Measurements from ENCODE around the gene GPR17. TPM values are rescaled to one million over a fixed set of nuclear protein-coding genes. Genes with fewer than 3 reads are reported as not detected.
A peak's percentile ranks its signal among the peaks of the same experiment; 100 is the strongest.

GPR17 gene
- not detected for polyA plus RNA-seq (2013, experiment 1 of 2)
- not detected for polyA plus RNA-seq (2013, experiment 2 of 2)

DNA sequence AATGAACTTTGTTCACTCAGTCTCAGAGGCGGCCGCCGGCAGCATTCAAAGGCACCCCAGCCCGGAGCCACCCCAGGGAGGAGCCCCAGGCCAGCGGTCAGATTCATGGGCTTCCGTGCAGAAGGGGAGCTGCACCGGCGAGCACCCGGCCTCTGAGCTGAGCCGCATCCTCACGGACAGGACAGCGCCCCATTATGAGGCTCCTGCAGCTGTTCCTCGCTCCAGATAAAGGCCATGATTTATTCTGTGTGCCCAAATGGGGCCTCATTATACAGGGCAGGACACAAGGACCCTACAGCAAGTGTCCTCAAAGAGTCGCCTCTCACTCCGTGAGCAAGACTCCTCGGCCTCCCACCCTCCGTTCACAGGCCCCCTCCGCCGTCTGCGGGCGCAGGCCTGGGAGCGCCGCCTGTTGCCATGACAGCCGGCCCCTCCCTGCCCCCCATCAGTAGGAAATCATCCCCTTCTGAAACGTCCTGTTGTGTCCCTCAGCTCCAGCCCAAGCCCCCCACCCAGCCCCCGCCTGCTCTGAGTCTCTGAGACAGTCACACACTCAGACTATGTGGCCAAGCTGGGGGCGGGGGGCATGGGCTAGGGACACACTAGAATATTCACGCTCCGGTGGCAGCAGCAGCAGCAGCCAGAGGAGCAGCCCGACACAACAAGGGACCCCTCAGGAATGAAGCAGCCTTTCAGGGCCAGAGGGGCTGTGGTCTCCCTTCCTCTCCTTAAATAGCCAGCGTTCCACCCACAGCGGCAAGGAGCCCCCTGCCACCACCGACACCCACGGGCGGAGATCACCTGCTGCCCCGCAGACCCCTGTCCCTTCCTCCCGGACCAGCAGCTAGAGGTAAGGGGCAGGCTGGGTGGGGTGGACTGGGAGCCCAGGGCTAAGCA lies at the start of gene GPR17:
Gene GPR17 (plus strand): TSS at position 759 of the 897 bp plus-strand sequence. CDS start 4,583 bp downstream, outside the sequence.
- Histone ChIP-seq H3K18ac (ENCODE audit: low read depth in 1 of 2, low read length in 2 of 2) (peak within 1 kb of the TSS in 1 of 2 experiments; percentile 14), H3K4me3 (ENCODE audit: insufficient read depth in 1 of 2, low read depth in 1 of 2, low read length in 2 of 2) (no peak within 1 kb of the TSS), H3K4ac (ENCODE audit: low read depth in 1 of 2, low read length in 2 of 2) (no peak within 1 kb of the TSS), H3K79me1 (replicated peaks; ENCODE audit: low read length, poor library complexity, severe bottlenecking) (no peaks in the 10 kb centered on the region), H3K14ac (ENCODE audit: low read length in 2 of 2) (no peak within 1 kb of the TSS), H4K8ac (ENCODE audit: low read length) (peak within 1 kb of the TSS; percentile 77), H2BK120ac (ENCODE audit: low read depth, low read length) (no peak within 1 kb of the TSS), H2BK15ac (ENCODE audit: low read depth, poor library complexity, severe bottlenecking) (no peak within 1 kb of the TSS), H2AFZ (ENCODE audit: low read depth, low read length) (no peak within 1 kb of the TSS), H2AK5ac (ENCODE audit: low read length, severe bottlenecking) (no peak within 1 kb of the TSS), H3K27me3 (ENCODE audit: control insufficient read depth in 1 of 2, insufficient read depth in 1 of 2, low read length in 2 of 2) (no peaks in the 10 kb centered on the region), H2BK12ac (ENCODE audit: low read length in 2 of 2) (peak within 1 kb of the TSS in 1 of 2 experiments; percentile 38), H3K9ac (ENCODE audit: low read length) (peak within 1 kb of the TSS; percentile 22), H3K23ac (ENCODE audit: low read length in 2 of 2) (no peak within 1 kb of the TSS), H3K4me2 (ENCODE audit: low read length, poor library complexity, severe bottlenecking) (no peak within 1 kb of the TSS), H4K91ac (ENCODE audit: low read length) (no peak within 1 kb of the TSS), H2BK5ac (ENCODE audit: low read depth, low read length, poor library complexity, severe bottlenecking) (no peak within 1 kb of the TSS), H3K9me3 (ENCODE audit: control insufficient read depth, low read length) (no peaks in the 10 kb centered on the region), H3K36me3 (ENCODE audit: control insufficient read depth in 1 of 2, insufficient read depth in 2 of 2, low read depth in 1 of 2, low read length in 2 of 2) (peaks cover 0 to 9% of the 10 kb centered on the region in 2 experiments), H3K27ac (ENCODE audit: low read length, poor library complexity, severe bottlenecking) (no peak within 1 kb of the TSS), H3K4me1 (ENCODE audit: control insufficient read depth, insufficient read depth, low read depth, low read length) (peaks cover 23% of the 10 kb centered on the region)
- no peak for DNase-seq
- 92% methylated on average over 37 of the region's 37 CpGs for WGBS

GRCh38 chr2:127596311-127597045 lies 49.5 kb upstream of the GPR17 start:
- 92% methylated on average over 13 of the region's 14 CpGs for WGBS

GRCh38 chr2:127597046-127597983 lies 48.6 kb upstream of the GPR17 start:
- no peak overlapping the region for H3K18ac ChIP-seq (ENCODE audit: low read depth in 1 of 2, low read length in 2 of 2)
- no peak overlapping the region for H2AK5ac ChIP-seq (ENCODE audit: low read length, severe bottlenecking)
- no peak overlapping the region for H2BK5ac ChIP-seq (ENCODE audit: low read depth, low read length, poor library complexity, severe bottlenecking)
- no peak for DNase-seq
- H3K14ac ChIP-seq (ENCODE audit: low read length in 2 of 2) = no peak overlapping the region
- H2BK120ac ChIP-seq (ENCODE audit: low read depth, low read length) = no peak overlapping the region
- 93% methylated on average over 13 of the region's 17 CpGs for WGBS
- H3K36me3 ChIP-seq (ENCODE audit: control insufficient read depth in 1 of 2, insufficient read depth in 2 of 2, low read depth in 1 of 2, low read length in 2 of 2) = no peaks in the 10 kb centered on the region
- H4K8ac ChIP-seq (ENCODE audit: low read length) = no peak overlapping the region
- no peak overlapping the region for H2BK12ac ChIP-seq (ENCODE audit: low read length in 2 of 2)
- H2AFZ ChIP-seq (ENCODE audit: low read depth, low read length) = no peak overlapping the region
- no peak overlapping the region for H3K4me3 ChIP-seq (ENCODE audit: insufficient read depth in 1 of 2, low read depth in 1 of 2, low read length in 2 of 2)
- no peak overlapping the region for H3K4ac ChIP-seq (ENCODE audit: low read depth in 1 of 2, low read length in 2 of 2)
- peak overlapping the region; percentile 18 for H4K91ac ChIP-seq (ENCODE audit: low read length)
- no peak overlapping the region for H3K9ac ChIP-seq (ENCODE audit: low read length)
- no peaks in the 10 kb centered on the region for H3K27me3 ChIP-seq (ENCODE audit: control insufficient read depth in 1 of 2, insufficient read depth in 1 of 2, low read length in 2 of 2)
- no peaks in the 10 kb centered on the region for H3K4me1 ChIP-seq (ENCODE audit: control insufficient read depth, insufficient read depth, low read depth, low read length)
- H3K23ac ChIP-seq (ENCODE audit: low read length in 2 of 2) = no peak overlapping the region
- H3K27ac ChIP-seq (ENCODE audit: low read length, poor library complexity, severe bottlenecking) = no peak overlapping the region
- no peak overlapping the region for H3K4me2 ChIP-seq (ENCODE audit: low read length, poor library complexity, severe bottlenecking)
- peaks cover 13% of the 10 kb centered on the region for H3K9me3 ChIP-seq (ENCODE audit: control insufficient read depth, low read length)
- H2BK15ac ChIP-seq (ENCODE audit: low read depth, poor library complexity, severe bottlenecking) = no peak overlapping the region
- H3K79me1 ChIP-seq (replicated peaks; ENCODE audit: low read length, poor library complexity, severe bottlenecking) = no peaks in the 10 kb centered on the region

More at GRCh38 chr2:127596311-127597045, 49.5 kb upstream of the GPR17 start:
- Histone ChIP-seq H3K18ac (ENCODE audit: low read depth in 1 of 2, low read length in 2 of 2) (no peak overlapping the region), H3K4ac (ENCODE audit: low read depth in 1 of 2, low read length in 2 of 2) (no peak overlapping the region), H2BK5ac (ENCODE audit: low read depth, low read length, poor library complexity, severe bottlenecking) (no peak overlapping the region), H2BK120ac (ENCODE audit: low read depth, low read length) (no peak overlapping the region), H3K36me3 (ENCODE audit: control insufficient read depth in 1 of 2, insufficient read depth in 2 of 2, low read depth in 1 of 2, low read length in 2 of 2) (no peaks in the 10 kb centered on the region), H3K27ac (ENCODE audit: low read length, poor library complexity, severe bottlenecking) (no peak overlapping the region), H3K14ac (ENCODE audit: low read length in 2 of 2) (no peak overlapping the region), H2BK12ac (ENCODE audit: low read length in 2 of 2) (no peak overlapping the region), H3K79me1 (replicated peaks; ENCODE audit: low read length, poor library complexity, severe bottlenecking) (no peaks in the 10 kb centered on the region), H2AFZ (ENCODE audit: low read depth, low read length) (no peak overlapping the region), H2AK5ac (ENCODE audit: low read length, severe bottlenecking) (no peak overlapping the region), H3K4me3 (ENCODE audit: insufficient read depth in 1 of 2, low read depth in 1 of 2, low read length in 2 of 2) (no peak overlapping the region), H4K8ac (ENCODE audit: low read length) (no peak overlapping the region), H3K9me3 (ENCODE audit: control insufficient read depth, low read length) (peaks cover 5% of the 10 kb centered on the region), H3K27me3 (ENCODE audit: control insufficient read depth in 1 of 2, insufficient read depth in 1 of 2, low read length in 2 of 2) (no peaks in the 10 kb centered on the region), H4K91ac (ENCODE audit: low read length) (no peak overlapping the region), H3K4me1 (ENCODE audit: control insufficient read depth, insufficient read depth, low read depth, low read length) (no peaks in the 10 kb centered on the region), H3K4me2 (ENCODE audit: low read length, poor library complexity, severe bottlenecking) (no peak overlapping the region), H2BK15ac (ENCODE audit: low read depth, poor library complexity, severe bottlenecking) (no peak overlapping the region), H3K23ac (ENCODE audit: low read length in 2 of 2) (no peak overlapping the region), H3K9ac (ENCODE audit: low read length) (no peak overlapping the region)
- no peak for DNase-seq

All from mesenchymal stem cell (in vitro differentiated cells and primary cell).